GM19438 (cell line): ENCODE measurements around the gene DENND6B.
"Not testable (repeated sequence)": the region's sequence is repeated elsewhere in the genome, so short reads cannot be mapped to it uniquely, and the experiment has no call there.

Experiments
- ATAC-seq: cut with Tn5 transposase; IDR thresholded peaks from one replicate; pipeline ENCODE4 v1.9.1; 2021; ENCODE audit warnings: low read depth; ENCODE audit not compliant: unreplicated experiment

Gene DENND6B

GRCh38 chr22:50326956-50327710 is at the start of gene DENND6B:
Gene DENND6B, minus strand, starts transcription at chr22:50327012. Its CDS starts 24 bp downstream, at chr22:50326988.
- ATAC-seq: peak; percentile 65

DNA sequence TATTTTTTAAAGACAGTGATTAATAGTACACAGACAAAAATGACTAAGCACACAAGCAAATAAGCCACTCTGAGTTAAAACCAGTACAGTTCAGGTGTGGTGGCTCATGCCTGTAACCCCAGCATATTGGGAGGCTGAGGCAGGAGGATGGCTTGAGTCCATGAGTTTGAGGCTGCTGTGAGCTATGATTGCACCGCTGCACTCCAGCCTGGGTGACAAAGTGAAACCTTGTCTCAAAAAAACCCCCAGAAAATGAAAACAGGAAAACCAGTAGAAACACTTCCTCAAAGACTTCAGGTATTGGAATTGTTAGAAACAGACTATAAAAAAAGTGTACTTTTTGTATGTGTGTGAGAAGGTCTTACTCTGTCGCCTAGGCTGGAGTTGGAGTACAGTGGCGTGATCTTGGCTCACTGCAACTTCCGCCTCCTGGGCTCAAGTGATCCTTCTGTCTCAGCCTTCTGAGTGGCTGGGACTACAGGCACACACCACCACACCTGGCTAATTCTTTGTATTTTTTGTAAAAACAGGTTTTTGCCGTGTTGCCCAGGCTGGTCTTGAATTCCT is 49.4 kb upstream of the DENND6B start:
- ATAC-seq: no peak

- ATAC-seq: no peak
Observed at GRCh38 chr22:50371101-50371648, 44.4 kb upstream of the DENND6B start.

- no peak for ATAC-seq
Observed at GRCh38 chr22:50367778-50368500, 41.1 kb upstream of the DENND6B start.

- not testable (repeated sequence) for ATAC-seq
Observed at GRCh38 chr22:50363803-50364194, 37.0 kb upstream of the DENND6B start.

DNA sequence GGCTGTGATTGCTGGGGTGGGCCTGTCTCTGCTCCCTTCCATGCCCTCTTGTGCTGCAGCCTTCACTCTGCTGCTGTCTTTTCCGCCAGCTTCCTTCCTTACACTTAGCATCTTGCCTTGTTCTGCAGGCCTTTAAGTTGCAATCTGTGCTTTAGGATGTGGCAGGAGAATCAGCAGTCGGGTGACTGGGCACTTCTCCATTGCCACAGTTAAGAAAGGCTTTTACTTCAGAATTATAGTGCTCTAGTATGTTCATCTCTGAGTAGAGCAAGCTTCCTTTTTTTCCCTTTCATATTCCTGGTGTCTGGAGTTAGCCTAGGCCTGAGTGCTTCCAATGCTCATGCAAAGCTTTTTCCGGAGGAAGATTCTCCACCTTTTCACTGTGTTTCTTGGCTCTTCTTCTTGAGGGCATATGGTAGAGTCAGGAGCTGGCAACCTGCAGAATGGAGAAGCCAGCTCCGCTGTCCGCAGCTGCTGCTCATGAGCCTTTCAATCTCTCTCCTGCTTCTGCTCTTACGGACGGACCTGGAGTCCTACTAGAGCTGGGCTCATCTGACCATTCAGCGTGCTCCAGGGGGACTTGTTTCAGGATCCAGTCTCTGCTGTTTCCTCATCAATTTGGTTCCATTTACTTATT is 36.5 kb upstream of the DENND6B start:
- ATAC-seq: no peak

DNA sequence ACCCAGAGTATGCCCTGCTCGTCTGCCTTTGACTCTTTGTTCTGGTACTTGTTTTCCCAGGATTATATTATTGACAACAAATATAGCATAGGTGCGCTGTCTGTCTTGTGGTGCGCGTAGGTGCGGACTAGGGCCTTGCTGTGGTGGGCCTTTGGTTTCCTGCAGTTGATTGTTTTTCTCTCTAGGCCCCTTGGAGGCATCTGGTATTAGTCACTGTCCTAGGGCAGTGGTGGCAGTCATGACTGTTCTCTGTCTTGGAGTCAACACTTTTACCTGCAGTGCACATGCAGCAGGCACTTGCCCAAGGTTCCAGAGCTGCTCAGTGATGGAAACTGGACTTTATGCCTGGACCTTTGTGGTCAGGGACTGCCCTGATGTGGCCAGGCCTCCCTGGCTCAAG is 34.9 kb upstream of the DENND6B start:
- no peak for ATAC-seq

DNA sequence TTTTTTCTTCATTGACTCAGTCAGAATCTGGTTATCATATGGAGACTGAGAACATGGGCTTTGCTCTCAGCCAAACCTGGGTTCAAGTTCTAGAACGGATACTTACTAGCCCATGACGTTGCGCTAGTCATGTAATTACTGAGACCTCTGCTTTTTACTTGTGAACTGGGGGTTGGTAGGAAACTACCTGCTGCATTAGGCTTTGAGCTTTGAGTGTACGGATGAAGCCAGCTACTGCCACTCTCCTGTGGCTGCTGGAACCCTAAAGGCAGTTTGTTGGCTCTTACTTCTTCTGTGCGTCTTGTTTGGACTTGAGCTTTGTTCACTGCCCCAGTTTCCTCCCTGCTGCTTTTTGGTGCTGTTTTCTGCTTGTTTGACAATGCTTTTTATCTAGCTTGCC is 34.4 kb upstream of the DENND6B start:
- ATAC-seq: no peak

GRCh38 chr22:50360578-50360977 is 33.8 kb upstream of the DENND6B start:
- ATAC-seq: no peak

DNA sequence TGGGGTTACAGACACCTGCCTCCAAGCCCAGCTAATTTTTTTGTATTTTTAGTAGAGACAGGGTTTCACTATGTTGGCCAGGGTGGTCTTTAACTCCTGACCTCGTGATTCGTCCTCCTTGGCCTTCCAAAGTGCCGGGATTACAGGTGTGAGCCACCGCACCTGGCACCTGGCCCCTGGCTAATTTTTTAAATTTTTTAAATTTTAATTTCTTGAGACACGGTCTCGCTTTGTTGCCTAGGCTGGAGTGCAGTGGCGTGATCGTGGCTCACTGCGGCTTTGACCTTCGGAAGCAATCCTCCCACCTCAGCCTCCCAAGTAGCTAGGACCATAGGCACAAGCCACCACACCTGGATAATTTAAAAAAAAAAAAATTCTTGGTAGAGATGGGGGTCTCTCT is 30.9 kb upstream of the DENND6B start:
- no peak for ATAC-seq

DNA sequence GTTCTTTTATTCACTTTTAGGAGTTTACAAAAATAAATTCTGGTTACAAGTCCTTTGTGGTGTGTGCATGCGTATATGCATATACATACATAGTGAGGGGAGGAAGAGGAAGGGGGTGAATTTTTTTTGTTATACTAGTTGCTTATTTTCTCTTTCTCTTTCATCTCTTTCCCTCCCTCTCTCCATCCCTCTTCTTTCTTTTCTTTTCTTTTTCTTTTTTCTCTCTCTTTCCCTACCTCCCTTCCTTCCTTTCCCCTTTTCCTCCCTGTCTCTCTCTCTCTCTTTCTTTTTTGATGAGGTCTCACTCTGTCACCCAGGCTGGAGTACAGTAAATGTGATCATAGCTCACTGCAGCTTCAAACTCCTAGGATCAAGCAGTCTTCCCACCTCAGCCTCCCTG is 30.4 kb upstream of the DENND6B start:
- ATAC-seq: no peak

DNA sequence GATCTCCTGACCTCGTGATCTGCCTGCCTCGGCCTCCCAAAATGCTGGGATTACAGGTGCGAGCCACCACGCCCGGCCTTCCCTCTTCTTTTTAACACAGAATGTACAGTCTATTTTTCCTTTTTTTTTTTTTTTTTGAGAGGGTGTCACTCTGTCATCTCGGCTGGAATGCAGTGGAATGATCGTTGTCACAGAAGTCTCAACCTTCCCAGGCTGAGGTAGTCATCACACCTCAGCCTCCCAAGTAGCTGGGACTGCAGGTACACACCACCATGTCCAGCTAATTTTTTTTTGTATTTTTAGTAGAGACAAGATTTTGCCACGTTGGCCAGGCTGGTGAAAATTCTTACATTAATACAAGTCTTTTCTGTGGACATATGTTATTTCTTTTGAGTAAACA is 29.4 kb upstream of the DENND6B start:
- no peak for ATAC-seq

DNA sequence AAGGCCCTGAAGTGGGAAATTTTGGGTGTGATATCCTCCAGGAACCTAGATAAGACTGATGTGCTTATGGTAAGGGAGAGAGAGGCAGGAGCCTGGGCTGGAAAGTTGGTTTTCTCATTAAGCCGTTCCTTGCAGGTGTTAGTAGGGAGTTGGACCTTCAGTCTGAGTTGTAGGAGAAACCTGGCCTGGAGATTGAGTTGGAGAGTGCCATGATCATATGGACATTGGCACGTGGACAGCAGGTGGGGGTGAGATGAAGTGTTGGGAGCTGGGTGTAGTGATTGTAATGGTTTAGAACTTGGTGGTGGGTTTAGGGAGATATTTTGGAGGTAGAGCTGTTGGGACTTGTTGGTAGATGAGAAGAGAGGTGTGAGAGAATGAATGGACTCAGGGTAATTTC is 21.2 kb upstream of the DENND6B start:
- no peak for ATAC-seq

- ATAC-seq: no peak
Observed at GRCh38 chr22:50347157-50347556, 20.3 kb upstream of the DENND6B start.

GRCh38 chr22:50346470-50346869 is 19.7 kb upstream of the DENND6B start:
- ATAC-seq: no peak

- no peak for ATAC-seq
Observed at GRCh38 chr22:50343541-50343935, 16.7 kb upstream of the DENND6B start.

GRCh38 chr22:50342651-50343540 is 16.1 kb upstream of the DENND6B start, which contains the start of gene PPP6R2:
Gene PPP6R2, plus strand, starts transcription at chr22:50343327. Its CDS starts 50,582 bp downstream, at chr22:50393909.
- peak; percentile 56 for ATAC-seq

GRCh38 chr22:50341977-50342650 is 15.3 kb upstream of the DENND6B start:
- peak; percentile 60 for ATAC-seq
